NCI-H1417 (cell line): ENCODE measurements around the gene SAC3D1.

ENCODE experiments used
- DNase-seq, 3 experiments: peaks; one replicate each; lab custom pipeline; 2025; lab: John Stamatoyannopoulos, UW

The SAC3D1 gene

DNA sequence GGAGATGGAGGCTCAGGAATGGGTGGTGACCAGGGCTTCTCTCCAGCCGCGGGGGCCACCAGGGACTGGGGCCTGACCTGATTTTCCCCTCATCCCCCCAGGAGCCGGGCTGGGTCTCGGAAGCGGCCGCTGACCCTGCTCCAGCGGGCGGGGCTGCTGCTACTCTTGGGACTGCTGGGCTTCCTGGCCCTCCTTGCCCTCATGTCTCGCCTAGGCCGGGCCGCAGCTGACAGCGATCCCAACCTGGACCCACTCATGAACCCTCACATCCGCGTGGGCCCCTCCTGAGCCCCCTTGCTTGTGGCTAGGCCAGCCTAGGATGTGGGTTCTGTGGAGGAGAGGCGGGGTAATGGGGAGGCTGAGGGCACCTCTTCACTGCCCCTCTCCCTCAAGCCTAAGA is 46.8 kb downstream of the SAC3D1 start:
- no peak for DNase-seq

DNA sequence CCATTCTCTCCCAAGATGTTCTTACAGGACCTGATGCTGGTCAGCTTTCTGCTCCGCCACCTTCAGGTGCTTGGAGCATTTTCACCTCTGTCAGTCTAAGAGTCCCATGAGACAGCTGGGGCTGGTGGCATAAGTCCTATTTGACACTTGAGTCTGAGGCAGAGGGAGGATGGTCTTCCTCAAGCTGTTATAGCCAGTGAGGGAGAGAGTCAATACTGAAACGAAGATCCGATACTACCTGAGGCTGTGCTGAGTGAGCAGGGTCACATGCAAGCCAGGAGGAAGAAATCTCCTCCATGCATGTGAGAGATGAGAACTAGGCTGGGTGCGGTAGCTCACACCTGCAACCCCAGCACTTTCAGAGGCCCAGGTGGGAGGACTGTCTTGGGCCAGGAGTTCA is 48.6 kb downstream of the SAC3D1 start:
- DNase-seq, result no peak

DNA sequence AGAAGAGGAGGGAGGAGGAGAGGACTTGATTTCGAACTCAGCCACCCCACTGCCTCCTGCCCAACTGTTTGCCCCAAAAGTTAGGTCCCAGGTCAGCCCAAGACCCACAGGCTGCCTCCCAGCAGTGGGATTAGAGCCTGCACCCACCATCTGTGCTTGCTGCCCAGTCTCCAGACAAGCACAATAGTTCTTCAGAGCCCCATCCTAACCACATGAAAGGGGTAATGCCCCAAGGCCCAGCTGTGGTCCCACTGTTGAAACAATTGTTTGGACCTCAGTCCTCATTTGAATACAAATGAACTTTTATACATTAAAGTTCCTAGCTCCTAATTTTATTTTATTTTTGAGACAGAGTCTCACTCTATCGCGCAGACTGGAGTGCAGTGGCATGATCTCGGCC is 49.6 kb downstream of the SAC3D1 start:
- no peak for DNase-seq
